IMR-90 (cell line): ENCODE results near the gene LELP1. TPM values are rescaled to one million over a fixed set of nuclear protein-coding genes. Genes with fewer than 3 reads are reported as not detected.

Experiments used
- ATAC-seq: fragments of 200-7000 bp; cut with Tn5 transposase; 2 replicates; pipeline ENCODE4 v1.9.1; 2020; ENCODE audit warnings: low read depth, mild to moderate bottlenecking, moderate library complexity
- BruUV-seq: library from RNA; stranded (reverse); fragments of 400-500 nt; replicated peaks from 2 replicates; lab custom pipeline; 2021; lab: Mats Ljungman, UMichigan
- CTCF ChIA-PET: fragments of 300-600 bp; formaldehyde crosslinking; extraction: SDS; loops from one replicate; lab custom pipeline; 2021; ENCODE audit warnings: antibody characterized with exemption; lab: Yijun Ruan, JAX
- POLR2A ChIA-PET: fragments of 300-600 bp; sonication (Branson Sonifier 250); formaldehyde crosslinking; loops from one replicate; lab custom pipeline; 2022; ENCODE audit warnings: antibody characterized with exemption; ENCODE audit not compliant: unreplicated experiment; lab: Charles Lee
- DNase-seq: peaks from one replicate; pipeline ENCODE4 v3.0.0; 2013
- H2AFZ ChIP-seq: replicated peaks from 2 replicates; pipeline ENCODE3; 2013; ENCODE audit warnings: low read length, mild to moderate bottlenecking; ENCODE audit not compliant: poor library complexity
- H2AK5ac ChIP-seq: 2 replicates; pipeline ENCODE4 v1.6.1; 2013; ENCODE audit warnings: low read depth, low read length, inconsistent platforms
- H2AK9ac ChIP-seq: replicated peaks from 2 replicates; pipeline ENCODE3; 2013; ENCODE audit warnings: mild to moderate bottlenecking, low read depth, low read length, moderate library complexity; ENCODE audit not compliant: poor library complexity
- H2BK120ac ChIP-seq: 2 replicates; pipeline ENCODE4 v1.6.1; 2013; ENCODE audit warnings: low read depth, low read length, inconsistent platforms
- H2BK15ac ChIP-seq: 3 replicates; pipeline ENCODE4 v1.6.1; 2013; ENCODE audit warnings: low read depth, low read length, inconsistent platforms
- H2BK20ac ChIP-seq: 2 replicates; pipeline ENCODE4 v1.6.1; 2013; ENCODE audit warnings: low read depth, mild to moderate bottlenecking, inconsistent platforms, low read length, moderate library complexity
- H2BK5ac ChIP-seq: 2 replicates; pipeline ENCODE4 v1.6.1; 2013; ENCODE audit warnings: mild to moderate bottlenecking, low read depth, low read length, inconsistent platforms; ENCODE audit not compliant: poor library complexity, severe bottlenecking
- H3K14ac ChIP-seq: replicated peaks from 2 replicates; pipeline ENCODE4 v1.6.1; 2013; ENCODE audit warnings: low read depth, low read length, inconsistent platforms
- H3K18ac ChIP-seq: 2 replicates; pipeline ENCODE4 v1.6.1; 2013; ENCODE audit warnings: low read depth, low read length, control low read depth
- H3K23ac ChIP-seq: 2 replicates; pipeline ENCODE4 v1.6.1; 2013; ENCODE audit warnings: low read depth, low read length, inconsistent platforms
- H3K27ac ChIP-seq: 2 replicates; pipeline ENCODE4 v1.5.1; 2013; ENCODE audit warnings: mild to moderate bottlenecking, control low read depth, low read length; ENCODE audit not compliant: insufficient read depth
- H3K27me3 ChIP-seq: 2 replicates; pipeline ENCODE4 v1.6.1; 2013; ENCODE audit warnings: low read length; ENCODE audit not compliant: control insufficient read depth, insufficient read depth
- H3K36me3 ChIP-seq: 2 replicates; pipeline ENCODE4 v1.6.1; 2013; ENCODE audit warnings: low read length, mixed read lengths; ENCODE audit not compliant: control insufficient read depth, insufficient read depth
- H3K4ac ChIP-seq: 2 replicates; pipeline ENCODE4 v1.6.1; 2013; ENCODE audit warnings: low read depth, low read length, inconsistent platforms
- H3K4me1 ChIP-seq: 2 replicates; pipeline ENCODE4 v1.6.1; 2013; ENCODE audit warnings: low read length, mixed read lengths; ENCODE audit not compliant: control insufficient read depth, insufficient read depth
- H3K4me2 ChIP-seq: 2 replicates; pipeline ENCODE4 v1.6.1; 2013; ENCODE audit warnings: low read depth, mild to moderate bottlenecking, control low read depth, low read length, moderate library complexity
- H3K4me3 ChIP-seq: 2 replicates; pipeline ENCODE4 v1.5.1; 2013; ENCODE audit warnings: low read depth, mild to moderate bottlenecking, control low read depth, low read length, moderate library complexity; ENCODE audit not compliant: insufficient read depth
- H3K56ac ChIP-seq: 2 replicates; pipeline ENCODE4 v1.6.1; 2013; ENCODE audit warnings: low read length, inconsistent platforms; ENCODE audit not compliant: insufficient read depth; ENCODE audit errors: extremely low read depth
- H3K79me1 ChIP-seq, 2 experiments: 2 replicates each; pipeline ENCODE4 v1.6.1; 2013; ENCODE audit warnings: low read length in 2 of 2, inconsistent platforms in 1 of 2, low read depth in 1 of 2
- H3K9ac ChIP-seq: 2 replicates; pipeline ENCODE4 v1.6.1; 2013; ENCODE audit warnings: low read depth, low read length, control low read depth
- H3K9me1 ChIP-seq: 2 replicates; pipeline ENCODE4 v1.6.1; 2013; ENCODE audit warnings: low read length, inconsistent platforms; ENCODE audit not compliant: insufficient read depth
- H3K9me3 ChIP-seq: 2 replicates; pipeline ENCODE4 v1.6.1; 2013; ENCODE audit warnings: low read length; ENCODE audit not compliant: control insufficient read depth, insufficient read depth
- H4K20me1 ChIP-seq: 2 replicates; pipeline ENCODE4 v1.6.1; 2013; ENCODE audit warnings: low read length, inconsistent platforms; ENCODE audit not compliant: insufficient read depth
- H4K5ac ChIP-seq: 2 replicates; pipeline ENCODE4 v1.6.1; 2013; ENCODE audit warnings: mild to moderate bottlenecking, low read depth, low read length, control low read depth
- H4K8ac ChIP-seq, 2 experiments: 2 replicates each; pipeline ENCODE4 v1.6.1; 2013; ENCODE audit warnings: low read depth in 2 of 2, low read length in 2 of 2, control low read depth in 1 of 2, inconsistent platforms in 1 of 2
- H4K91ac ChIP-seq: 2 replicates; pipeline ENCODE4 v1.6.1; 2013; ENCODE audit warnings: low read depth, low read length, inconsistent platforms; ENCODE audit not compliant: insufficient read depth
- CEBPB ChIP-seq: IDR thresholded peaks from 2 replicates; pipeline ENCODE4 v1.6.1; 2012; ENCODE audit warnings: low read depth, low read length, improper control_type of control experiment
- NFE2L2 ChIP-seq: fragments of 150-350 bp; IDR thresholded peaks from 2 replicates; pipeline ENCODE4 v1.6.1; 2016; ENCODE audit warnings: low read depth, mild to moderate bottlenecking, low read length
- WGBS, 2 experiments: methylation state at CpG; one replicate each; pipeline versions ENCODE4 v1.1.5 to v1.1.7; 2013; ENCODE audit warnings: missing lambda C conversion rate in 2 of 2; ENCODE audit not compliant: insufficient read length in 1 of 2; ENCODE audit errors: extremely low coverage in 2 of 2; 5-methylcytosine and 5-hydroxymethylcytosine counted together
- dilution Hi-C: fragments of 300-500 bp; cut with HindIII; formaldehyde crosslinking; loops from one replicate; pipeline ENCODE4 v1.14.3; 2018; ENCODE audit warnings: low sequenced_read_pairs; ENCODE audit not compliant: unreplicated experiment
- in situ Hi-C: fragments of 300-500 bp; cut with MboI; formaldehyde crosslinking; loops from 3 replicates; pipeline ENCODE4 v1.14.3; 2019; ENCODE audit warnings: low sequenced_read_pairs, inconsistent platforms, mixed read lengths
- intact Hi-C: fragments of 100-400 bp; cut with micrococcal nuclease; formaldehyde crosslinking; loops from 2 replicates; pipeline ENCODE4 v1.10.0; 2022
- polyA plus RNA-seq, 3 experiments: library from polyadenylated mRNA; depleted of rRNA; stranded (reverse); fragments of >200 nt; gene quantifications; 2 replicates each; pipeline ENCODE4 v1.2.3, GENCODE V29; 2012; ENCODE audit warnings: low replicate concordance in 1 of 3
- total RNA-seq: library from RNA; depleted of rRNA; stranded (reverse); fragments of >200 nt; gene quantifications from 2 replicates; pipeline ENCODE4 v1.2.3, GENCODE V29; 2012

The LELP1 gene
- total and polyA plus RNA-seq, 2 of the 4 experiments (the other 2 are of a cell fraction): not detected

GRCh38 chr1:153195216-153195615, 8.0 kb upstream of the LELP1 start:
- Histone ChIP-seq H3K4me1 (no peaks in the 10 kb centered on the region), H3K9ac (no peak overlapping the region), H4K8ac (no peak overlapping the region), H4K91ac (no peak overlapping the region), H2AK9ac (no peak overlapping the region), H3K36me3 (no peaks in the 10 kb centered on the region), H3K4me2 (no peak overlapping the region), H4K20me1 (no peaks in the 10 kb centered on the region), H3K9me3 (no peaks in the 10 kb centered on the region), H4K5ac (no peak overlapping the region), H2BK120ac (no peak overlapping the region), H3K27me3 (no peaks in the 10 kb centered on the region), H3K14ac (no peak overlapping the region), H2BK20ac (no peak overlapping the region), H3K4ac (no peak overlapping the region), H2AFZ (no peak overlapping the region), H3K27ac (no peak overlapping the region), H3K56ac (no peak overlapping the region), H3K18ac (no peak overlapping the region), H3K79me1 (no peaks in the 10 kb centered on the region), H3K4me3 (no peak overlapping the region), H3K9me1 (no peaks in the 10 kb centered on the region), H2BK15ac (no peak overlapping the region), H2BK5ac (no peak overlapping the region), H2AK5ac (no peak overlapping the region), H3K23ac (no peak overlapping the region)
- 70% methylated on average over 2 of the region's 4 CpGs; no CpG with 5 or more reads in 1 of the 2 experiments for WGBS, 2 experiments
- CTCF ChIA-PET: no interaction called here
- TF ChIP-seq NFE2L2 (no peak), CEBPB (no peak)
- dilution Hi-C loops: no loop called here
- BruUV-seq: no TSS peak
- ATAC-seq: no peak
- no peak for DNase-seq
- in situ Hi-C loops: no loop called here
- POLR2A ChIA-PET: no interaction called here
- intact Hi-C loops: no loop called here
